Activated CD8-positive, alpha-beta memory T cell treated with anti-CD3 and anti-CD28 coated beads, Interleukin-2, amount 50 U/mL, for 24 hours (primary cell): Measurements from ENCODE around the gene TRIM43.
"Not testable (repeated sequence)": the region's sequence is repeated elsewhere in the genome, so short reads cannot be mapped to it uniquely, and the experiment has no call there.

ENCODE experiments used
- DNase-seq: peaks from one replicate; pipeline ENCODE4 v3.0.0-alpha.2; 2020; ENCODE audit errors: extremely low read depth

The TRIM43 gene

DNA sequence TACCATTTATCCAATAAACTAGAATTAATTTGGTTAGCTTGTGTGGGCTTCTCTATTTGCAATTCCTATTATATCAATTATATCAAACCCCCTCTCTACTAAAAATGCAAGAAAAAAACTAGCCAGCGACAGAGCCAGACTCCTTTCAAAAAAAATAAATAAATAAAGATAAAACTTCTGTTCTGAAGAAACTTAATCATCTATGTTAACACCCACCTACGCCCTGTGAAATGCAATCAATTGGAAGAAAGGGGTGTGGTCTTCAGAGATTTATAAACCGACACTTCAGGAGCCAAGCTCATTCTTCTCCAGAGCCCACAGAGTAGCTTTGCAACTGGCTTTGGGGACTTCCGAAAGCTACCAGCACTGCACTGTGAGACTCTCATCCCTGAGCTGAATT is at the start of gene TRIM43:
TRIM43 (plus strand) TSS at position 301 of the 400 bp plus-strand sequence. CDS start 2,023 bp downstream, outside the sequence.
- DNase-seq: not testable (repeated sequence)

DNA sequence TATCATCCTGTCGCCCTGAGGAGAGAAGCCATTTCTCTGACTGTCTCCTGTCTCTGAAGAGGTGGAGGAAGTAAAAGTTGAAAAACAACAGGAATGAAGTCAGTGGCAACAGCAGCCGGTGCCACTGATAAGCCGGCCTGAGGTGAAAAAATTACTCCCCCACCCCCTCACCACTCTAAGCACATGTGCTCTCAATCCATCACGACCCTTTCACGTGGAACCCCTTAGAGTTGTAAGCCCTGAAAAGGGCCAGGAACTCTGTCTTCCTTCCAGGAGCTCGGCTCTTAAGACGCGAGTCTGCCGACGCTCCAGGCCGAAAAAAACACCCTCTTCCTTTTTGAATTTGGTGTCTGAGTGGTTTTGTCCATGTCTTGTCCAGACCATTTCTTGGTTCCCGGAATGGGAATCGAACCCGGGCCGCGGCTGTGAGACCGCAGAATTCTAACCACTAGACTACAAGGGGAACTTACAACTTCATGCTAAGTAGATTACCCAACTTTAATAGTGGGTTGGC is 40.7 kb upstream of the TRIM43 start:
- no peak for DNase-seq

DNA sequence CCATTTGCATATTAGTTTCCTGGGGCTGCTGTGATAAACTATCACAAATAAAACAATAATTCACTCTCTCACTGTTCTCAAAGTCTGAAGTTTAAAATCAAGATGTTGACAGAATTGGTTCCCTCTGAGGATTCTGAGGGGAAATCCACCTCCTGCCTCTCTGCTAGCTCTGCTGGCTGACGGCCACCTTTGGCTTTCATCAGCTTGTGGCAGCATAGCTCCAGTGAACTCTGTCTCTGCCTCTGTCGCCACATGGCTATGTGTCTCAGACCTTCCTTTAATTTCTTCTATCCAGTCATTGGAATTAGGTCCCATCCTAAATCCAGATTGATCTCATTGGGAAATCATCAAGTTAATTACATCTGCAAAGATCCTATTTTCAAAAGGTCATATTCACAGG is 38.9 kb upstream of the TRIM43 start:
- DNase-seq: no peak

DNA sequence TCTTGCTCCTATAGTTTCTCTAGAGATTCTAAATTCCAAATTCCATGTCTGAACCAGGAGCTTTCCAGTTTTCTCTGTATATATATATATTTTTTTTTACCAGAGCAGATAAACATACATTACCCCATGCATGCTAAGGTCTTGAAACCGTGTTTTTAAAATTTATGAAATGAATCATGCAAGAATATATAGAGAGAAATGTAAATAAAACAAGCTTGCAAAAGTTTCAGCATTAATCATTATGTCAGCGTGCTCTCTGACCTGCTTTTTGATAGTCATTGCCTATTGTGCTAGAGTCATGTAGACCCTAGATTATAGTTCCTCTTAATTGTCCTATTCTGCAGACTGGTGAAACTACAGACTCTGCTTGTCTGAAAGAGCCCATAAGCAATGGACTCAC is 22.6 kb upstream of the TRIM43 start:
- DNase-seq: no peak

DNA sequence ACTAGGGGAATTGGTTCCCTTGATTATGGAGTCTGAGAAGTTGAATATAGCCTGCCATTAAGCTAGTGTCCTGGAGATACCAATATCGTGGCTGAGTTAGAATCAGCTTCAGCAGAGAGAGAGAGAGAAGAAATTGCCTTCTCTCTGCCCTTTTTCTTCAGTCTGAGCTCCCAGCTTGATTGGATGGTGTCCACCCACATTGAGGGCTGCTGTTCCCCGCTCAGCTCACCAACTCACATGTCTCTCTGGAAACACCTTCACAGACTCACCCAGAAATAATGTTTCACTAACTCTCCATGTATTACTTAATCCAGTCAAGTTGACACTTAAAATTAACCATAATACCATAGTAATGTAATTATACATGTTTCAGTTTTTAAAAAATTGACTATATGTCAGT is 17.9 kb upstream of the TRIM43 start:
- no peak for DNase-seq

DNA sequence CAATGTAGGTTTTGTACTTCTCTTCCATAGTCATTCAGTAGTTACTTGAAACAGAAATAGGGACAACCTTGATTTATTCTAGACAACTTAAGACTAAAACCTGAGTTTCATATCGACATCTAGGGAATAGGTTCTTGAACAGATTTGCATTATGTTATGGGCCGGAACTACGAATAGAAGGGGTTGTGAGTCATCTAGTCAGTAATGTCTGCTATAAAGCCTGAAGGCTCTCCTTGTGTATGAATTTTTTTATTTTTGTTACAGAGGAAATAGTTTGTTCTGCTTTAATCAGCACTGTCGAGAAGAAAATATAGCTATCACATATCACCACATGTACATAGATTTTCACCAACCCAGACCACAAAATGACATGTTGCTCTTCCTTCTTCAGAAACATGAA is 17.3 kb upstream of the TRIM43 start:
- DNase-seq: no peak

DNA sequence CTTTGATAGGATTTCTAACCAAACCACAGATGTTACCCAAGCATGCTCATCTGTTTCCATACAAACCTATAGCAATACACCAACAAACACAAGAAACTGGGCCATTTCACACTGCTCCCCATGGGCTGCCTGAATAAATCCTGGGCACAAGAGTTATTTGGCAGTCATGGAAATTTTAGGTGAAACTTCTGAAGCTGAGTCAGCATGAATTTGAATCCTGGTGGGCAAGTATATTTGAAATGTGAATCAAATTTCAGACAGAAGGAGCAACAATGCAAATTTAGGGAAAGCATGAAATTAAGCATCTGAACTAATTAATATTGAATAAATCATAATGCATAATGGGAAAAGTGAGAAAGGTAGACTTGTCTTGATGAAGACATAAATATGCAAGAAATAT is 15.9 kb upstream of the TRIM43 start:
- no peak for DNase-seq

DNA sequence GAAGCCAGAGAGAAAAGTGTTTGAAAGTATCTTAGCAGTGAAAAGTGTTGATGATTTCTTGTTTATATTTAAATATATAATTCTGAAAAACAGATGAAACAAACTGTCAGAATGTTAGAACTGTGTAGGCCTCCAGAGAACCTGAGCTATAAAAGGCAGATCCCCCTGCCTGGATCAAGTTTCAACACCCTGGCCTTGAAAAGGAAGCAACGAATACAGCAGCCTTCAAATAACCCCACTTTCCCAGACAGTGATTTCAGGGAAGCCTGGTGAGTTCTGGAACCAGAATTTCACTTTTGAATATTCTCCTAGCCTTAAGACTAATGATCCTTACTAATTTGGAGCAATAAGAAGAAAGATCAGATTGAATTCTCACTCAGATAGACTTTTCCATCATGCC is 13.3 kb upstream of the TRIM43 start:
- no peak for DNase-seq

DNA sequence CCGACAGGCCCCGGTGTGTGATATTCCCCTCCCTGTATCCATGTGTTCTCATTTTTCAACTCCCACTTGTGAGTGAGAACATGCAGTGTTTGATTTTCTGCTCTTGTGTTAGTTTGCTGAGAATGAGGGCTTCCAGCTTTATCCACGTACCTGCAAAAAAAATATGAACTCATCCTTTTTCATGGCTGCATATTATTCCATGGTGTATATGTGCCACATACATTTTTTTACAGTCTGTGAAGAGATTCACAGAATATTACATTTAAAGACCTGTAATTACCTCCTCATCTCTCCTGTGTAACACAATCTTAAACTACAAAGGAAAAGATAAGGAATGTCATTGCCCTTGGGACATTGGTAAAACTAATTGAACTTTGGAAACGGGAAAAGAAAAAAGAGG is 8.3 kb upstream of the TRIM43 start:
- not testable (repeated sequence) for DNase-seq

DNA sequence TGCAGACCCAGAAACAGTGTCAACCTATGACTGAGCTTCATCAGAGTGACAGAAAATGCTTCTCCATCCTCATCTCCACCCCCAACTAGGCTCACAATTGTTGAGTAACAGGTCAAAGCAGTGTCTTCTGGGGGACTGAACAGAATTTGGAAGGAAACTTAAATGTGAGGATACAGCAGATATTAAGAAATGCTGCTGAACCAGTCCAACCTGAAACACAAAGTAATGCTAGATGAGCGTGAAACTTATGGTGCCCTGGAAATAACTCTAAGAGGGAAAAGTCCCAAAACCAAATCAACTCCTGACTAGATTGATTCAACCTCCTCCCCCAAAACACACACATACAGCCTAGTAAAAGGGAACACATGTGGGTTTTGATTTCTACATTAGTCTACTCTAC is 7.5 kb upstream of the TRIM43 start:
- DNase-seq: not testable (repeated sequence)

DNA sequence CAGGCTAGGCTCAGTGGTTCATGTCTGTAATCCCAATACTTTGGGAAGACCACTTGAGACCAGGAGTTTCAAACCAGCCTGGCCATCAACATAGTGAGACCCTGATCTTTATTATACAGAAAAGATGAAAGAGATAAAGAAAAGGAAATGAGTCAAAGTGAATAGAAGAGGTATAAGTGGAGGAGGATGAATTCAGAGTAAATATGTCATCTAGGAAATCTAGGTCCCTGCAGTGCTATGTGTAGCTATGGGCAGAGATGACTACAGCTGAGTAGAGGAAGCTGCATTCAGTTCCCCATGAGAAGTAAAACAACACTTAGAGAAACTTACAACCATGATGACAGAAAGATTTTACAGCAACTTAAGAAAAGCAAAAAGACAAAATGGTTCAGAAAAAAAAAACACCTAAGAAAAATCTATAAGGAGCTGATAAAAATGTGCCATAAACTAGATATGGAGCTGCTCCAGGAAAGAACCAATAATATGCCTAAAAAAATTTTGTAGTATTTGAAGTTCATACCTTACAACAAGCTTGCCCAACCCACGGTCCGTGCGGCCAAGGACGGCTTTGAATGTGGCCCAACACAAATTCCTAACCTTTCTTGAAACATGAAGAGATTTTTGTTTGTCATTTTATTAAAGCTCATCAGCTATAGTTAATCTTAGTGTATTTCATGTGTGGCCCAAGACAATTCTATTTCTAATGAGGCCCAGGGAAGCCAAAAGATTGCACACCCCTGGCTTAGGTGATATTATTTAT is 1.8 kb upstream of the TRIM43 start:
- not testable (repeated sequence) for DNase-seq

DNA sequence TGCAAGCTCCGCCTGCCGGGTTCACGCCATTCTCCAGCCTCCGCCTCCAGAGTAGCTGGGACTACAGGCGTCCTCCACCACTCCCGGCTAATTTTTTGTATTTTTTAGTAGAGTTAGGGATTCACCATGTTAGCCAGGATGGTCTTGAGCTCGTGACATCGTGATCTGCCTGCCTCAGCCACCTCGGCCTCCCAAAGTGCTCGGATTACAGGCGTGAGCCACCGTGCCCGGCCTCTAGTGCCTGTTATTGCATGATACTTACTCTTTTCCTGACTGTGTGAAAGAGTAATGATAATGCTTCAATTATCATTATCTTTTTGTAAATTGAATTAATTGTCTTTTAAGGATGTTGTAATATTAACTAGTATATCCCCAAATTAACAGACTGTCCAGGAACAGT is 1.2 kb downstream of the TRIM43 start:
- not testable (repeated sequence) for DNase-seq

DNA sequence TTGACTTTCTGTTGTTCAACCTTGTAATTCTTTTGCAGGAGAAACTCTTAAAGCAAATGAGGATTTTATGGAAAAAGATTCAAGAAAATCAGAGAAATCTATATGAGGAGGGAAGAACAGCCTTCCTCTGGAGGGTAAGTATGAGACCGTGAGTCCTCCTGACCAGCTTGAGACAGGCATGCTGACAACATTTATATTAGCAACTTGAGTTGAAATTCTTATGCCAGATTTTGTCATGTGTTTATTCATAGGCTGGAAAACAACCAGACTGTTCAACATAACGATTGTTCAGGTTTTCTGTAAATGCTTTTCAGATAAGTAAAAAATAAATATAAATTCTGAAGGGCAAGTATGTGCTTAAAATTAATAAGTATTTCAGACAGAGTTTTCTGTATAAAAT is 3.2 kb downstream of the TRIM43 start:
- DNase-seq: not testable (repeated sequence)

DNA sequence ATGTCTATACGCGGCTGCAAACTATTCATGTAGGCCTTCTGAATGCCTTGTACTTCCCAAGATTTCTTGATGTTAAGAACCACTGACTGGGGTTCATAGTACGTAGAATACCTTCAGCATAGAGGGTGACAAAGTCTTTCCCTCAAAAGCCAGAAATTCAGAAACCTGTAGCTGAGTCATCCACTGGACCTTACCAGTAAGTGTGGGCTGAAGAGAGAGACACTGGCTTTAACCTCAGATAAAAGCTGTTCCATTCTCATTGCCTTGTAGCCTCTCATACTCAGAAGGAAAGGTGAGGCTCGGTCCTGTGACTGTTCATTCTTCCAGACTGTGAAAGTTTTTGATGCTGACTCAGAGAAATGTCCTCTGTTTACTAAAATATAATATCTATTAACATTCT is 9.5 kb downstream of the TRIM43 start:
- DNase-seq: not testable (repeated sequence)

DNA sequence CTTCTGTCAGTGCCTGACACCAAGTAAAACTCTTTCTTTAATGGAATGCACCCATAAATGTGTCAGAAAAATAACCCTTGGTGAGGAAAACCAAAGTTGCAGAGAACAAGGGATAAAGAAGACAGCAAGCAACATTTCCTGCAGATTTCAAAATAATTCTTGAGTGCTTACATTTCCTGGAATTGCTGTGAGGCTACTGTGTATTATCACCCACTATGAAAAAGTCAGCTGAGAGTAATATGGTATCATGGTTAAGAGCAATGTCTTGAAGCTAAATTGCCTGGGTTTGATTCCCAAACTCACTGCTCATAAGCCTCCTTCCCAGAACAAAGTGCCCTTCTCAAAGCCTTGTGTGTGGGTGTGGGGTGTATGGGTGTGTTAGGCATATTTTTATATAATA is 10.3 kb downstream of the TRIM43 start:
- not testable (repeated sequence) for DNase-seq

DNA sequence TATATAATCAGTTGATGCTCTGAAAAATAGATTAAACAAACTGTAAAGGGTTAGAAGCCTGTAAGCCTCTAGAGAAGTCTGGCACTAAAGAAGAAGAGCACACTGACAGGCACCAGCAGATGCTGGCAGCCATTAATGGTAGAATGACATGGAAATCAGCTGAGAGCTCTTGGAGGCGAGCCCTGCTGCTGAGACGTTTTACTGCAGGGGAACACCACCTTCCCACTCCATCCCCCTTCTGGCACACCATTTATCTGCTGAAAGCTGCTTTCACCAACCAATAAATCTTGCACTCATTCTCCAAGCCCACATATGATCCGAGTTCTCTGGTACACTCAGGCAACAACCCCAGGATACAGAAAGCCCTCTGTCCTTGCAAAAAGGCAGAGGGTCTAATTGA is 16.6 kb downstream of the TRIM43 start:
- not testable (repeated sequence) for DNase-seq

DNA sequence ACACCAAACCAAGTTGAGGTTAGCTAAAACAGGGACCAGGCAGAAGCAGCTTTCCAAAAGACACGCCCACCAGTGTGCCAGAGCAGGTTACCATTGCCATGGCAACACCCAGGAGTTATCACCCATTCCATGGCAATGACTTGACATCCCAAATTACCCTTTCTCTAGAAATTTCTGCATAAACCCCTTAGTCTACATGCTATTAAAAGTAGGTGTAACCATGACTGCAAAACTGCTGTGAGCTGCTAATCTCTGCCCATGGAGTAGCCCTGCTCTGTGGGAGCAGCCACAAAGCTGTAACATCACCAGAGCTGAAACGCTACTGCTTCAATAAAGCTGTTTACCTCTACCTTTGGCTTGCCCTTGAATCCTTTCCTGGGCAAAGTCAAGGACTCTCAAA is 18.0 kb downstream of the TRIM43 start:
- DNase-seq: not testable (repeated sequence)

DNA sequence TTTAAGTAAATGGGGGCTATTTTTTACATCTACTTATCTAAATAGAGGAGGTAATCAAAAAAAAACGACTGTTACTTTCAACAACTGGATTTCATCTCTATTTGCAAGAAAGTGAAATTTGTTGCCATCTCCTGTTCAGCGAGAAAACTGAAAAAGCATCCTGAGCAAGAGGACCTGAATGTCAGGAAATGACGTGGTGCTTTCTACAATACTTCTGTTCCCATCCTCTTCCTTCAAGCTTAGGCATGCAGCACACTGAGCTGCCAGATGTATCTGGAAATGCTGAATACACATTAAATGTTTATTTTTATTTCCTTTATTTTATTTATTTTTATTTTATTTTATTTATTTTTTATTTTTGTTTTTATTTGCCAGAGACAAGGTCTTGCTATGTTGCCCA is 21.2 kb downstream of the TRIM43 start:
- DNase-seq: not testable (repeated sequence)

DNA sequence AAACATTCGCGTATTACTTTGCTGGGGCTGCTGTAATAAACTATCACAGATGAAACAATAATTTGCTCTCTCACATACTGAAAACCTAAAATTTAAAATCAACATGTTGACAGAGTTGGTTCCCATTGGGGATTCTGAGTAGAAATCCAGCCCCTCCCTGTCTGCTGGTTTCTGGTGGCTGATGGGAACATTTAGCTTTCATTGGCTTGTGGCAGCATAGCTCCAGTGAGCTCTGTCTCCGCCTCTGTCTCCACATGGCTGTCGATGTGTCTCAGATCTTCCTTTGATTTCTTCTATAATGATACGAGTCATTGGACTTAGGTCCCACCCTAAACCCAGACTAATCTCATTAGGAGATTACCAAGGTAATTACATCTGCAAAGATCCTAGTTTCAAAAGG is 30.9 kb downstream of the TRIM43 start:
- DNase-seq: not testable (repeated sequence)

DNA sequence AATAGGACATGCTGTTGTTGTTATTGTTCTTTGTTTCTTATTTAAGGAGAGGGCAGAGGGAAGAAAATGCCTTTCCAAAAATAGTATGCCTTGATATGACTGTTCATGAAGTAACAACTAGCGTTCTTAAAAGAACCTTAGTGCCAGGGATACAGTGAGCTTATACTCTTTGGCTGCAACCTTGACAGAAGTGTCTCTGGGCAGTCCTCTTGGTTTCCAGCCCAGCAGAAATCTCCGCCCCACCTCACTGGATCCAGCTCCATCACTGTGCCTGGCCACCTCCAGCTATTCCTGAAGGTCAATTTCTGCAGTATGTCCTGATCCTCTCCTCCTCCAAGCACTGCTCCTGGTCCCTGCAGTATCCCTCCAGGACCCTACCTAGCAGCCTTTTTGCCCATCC is 39.2 kb downstream of the TRIM43 start:
- DNase-seq: not testable (repeated sequence)

DNA sequence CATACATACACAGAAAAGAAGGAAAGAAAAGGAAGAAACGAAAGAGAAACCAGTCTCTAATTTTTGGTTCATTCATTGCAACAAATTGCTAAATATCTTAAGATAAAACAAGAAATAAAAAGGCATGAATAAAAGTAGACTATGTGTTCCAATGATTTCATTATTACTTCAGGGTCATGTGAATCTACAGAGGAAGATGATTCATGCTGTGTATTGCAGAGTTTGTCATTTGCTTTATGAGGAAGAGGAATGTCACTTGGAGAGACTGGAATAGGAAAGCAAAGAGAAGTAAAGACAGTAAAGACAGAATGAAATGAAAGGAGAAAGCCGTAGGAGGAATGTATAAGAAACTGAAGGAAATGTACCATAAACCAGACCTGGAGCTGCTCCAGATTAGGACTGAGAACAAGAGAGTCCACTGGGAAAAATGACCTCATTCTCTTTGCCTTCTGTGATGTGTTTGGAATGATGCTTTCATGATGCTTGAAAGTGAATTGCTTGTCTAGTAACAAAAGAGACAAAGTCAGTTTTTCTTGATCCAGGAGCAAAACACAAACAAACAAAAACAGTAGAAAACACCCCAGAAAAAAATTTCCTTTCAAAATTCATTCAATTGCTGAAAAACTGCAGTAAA is 41.9 kb downstream of the TRIM43 start:
- not testable (repeated sequence) for DNase-seq

DNA sequence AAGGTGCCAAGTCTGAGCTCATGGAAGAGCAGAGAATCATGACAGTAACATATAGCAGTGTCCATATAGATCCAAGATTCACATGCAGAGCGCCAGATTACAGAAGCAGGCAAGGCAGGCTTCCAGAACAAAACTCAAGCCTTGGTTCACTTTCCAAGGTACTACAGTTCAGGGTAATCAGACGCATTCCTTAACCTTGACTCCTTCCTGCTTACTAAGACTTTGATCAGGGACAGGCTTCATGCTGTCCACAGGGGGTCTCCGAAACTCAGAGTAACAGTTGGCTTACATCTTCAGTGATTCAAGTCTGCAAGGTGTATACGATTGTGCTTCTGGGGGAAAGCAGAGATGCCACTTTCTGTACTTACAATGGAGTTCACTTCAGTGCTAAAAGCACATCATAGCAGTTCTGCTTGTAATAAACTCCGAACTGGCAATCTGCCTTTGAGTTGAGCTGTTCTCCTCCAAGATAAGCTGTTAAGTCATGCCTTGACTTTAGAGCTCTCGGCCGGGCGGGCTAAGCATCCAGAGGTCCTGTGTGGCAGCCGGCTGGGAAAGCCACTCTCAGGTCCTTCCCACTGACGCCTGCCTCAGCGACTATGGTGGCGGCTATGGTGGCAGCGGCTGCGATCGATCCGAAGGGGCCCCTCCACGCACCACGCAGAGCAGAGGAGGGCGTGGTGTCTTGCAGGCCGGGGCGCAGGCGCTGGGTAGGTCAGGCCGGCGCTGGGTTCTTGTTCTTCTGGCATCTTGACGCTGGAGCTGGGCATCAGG is 48.9 kb downstream of the TRIM43 start:
- DNase-seq: not testable (repeated sequence)

DNA sequence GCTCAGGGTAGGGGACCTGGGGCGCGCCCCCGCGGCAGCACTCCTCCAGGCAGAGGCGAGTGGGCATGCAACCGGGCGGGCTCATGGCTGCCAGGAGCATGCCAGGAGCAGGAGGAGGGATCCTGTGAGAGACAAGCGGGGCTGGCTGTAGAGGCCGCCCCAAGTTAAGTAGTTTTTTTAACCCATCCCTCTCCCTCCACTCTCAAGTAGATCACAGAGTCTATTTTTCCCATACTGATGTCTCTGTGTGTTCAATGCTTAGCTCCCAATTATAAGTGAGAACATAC is 49.4 kb downstream of the TRIM43 start:
- DNase-seq: not testable (repeated sequence)
